H9 (cell line): ENCODE measurements around the gene SMIM23. TPM values are rescaled to one million over a fixed set of nuclear protein-coding genes. Genes with fewer than 3 reads are reported as not detected.

ENCODE experiments used
- DNase-seq: peaks from one replicate; pipeline ENCODE4 v3.0.0-alpha.2; 2017
- H2AFZ ChIP-seq: one replicate; pipeline ENCODE4 v1.6.1; 2013; ENCODE audit warnings: mild to moderate bottlenecking, low read length, control low read depth, moderate library complexity
- H2AK5ac ChIP-seq: 2 replicates; pipeline ENCODE4 v1.6.1; 2013; ENCODE audit warnings: low read length, control low read depth, mixed read lengths; ENCODE audit not compliant: insufficient read length
- H2BK120ac ChIP-seq: one replicate; pipeline ENCODE4 v1.6.1; 2013; ENCODE audit warnings: low read depth, mild to moderate bottlenecking, low read length, control low read depth, inconsistent platforms; ENCODE audit not compliant: poor library complexity, severe bottlenecking
- H2BK12ac ChIP-seq: 2 replicates; pipeline ENCODE4 v1.6.1; 2013; ENCODE audit warnings: low read length, control low read depth, mixed read lengths, low read depth; ENCODE audit not compliant: insufficient read length
- H2BK15ac ChIP-seq: 2 replicates; pipeline ENCODE4 v1.6.1; 2013; ENCODE audit warnings: low read depth, low read length, control low read depth
- H2BK20ac ChIP-seq: one replicate; pipeline ENCODE4 v1.6.1; 2013; ENCODE audit warnings: low read depth, mild to moderate bottlenecking, low read length, control low read depth, inconsistent platforms; ENCODE audit not compliant: poor library complexity, severe bottlenecking
- H2BK5ac ChIP-seq: 2 replicates; pipeline ENCODE4 v1.6.1; 2013; ENCODE audit warnings: low read length, control low read depth, mixed read lengths; ENCODE audit not compliant: insufficient read length
- H3K14ac ChIP-seq: 2 replicates; pipeline ENCODE4 v1.6.1; 2013; ENCODE audit warnings: low read length, control low read depth; ENCODE audit not compliant: insufficient read depth
- H3K18ac ChIP-seq: 2 replicates; pipeline ENCODE4 v1.6.1; 2013; ENCODE audit warnings: low read depth, mild to moderate bottlenecking, mixed read lengths, low read length, control low read depth; ENCODE audit not compliant: insufficient read length
- H3K23ac ChIP-seq: 2 replicates; pipeline ENCODE4 v1.6.1; 2013; ENCODE audit warnings: low read length, control low read depth, mixed read lengths, low read depth; ENCODE audit not compliant: insufficient read length
- H3K23me2 ChIP-seq: 2 replicates; pipeline ENCODE4 v1.6.1; 2013; ENCODE audit warnings: low read depth, mild to moderate bottlenecking, mixed read lengths, low read length, control low read depth; ENCODE audit not compliant: insufficient read length, poor library complexity, severe bottlenecking
- H3K27ac ChIP-seq: 2 replicates; pipeline ENCODE4 v1.5.1; 2013; ENCODE audit warnings: low read length, control low read depth, mixed read lengths, low read depth; ENCODE audit not compliant: insufficient read length
- H3K27me3 ChIP-seq: 2 replicates; pipeline ENCODE4 v1.6.1; 2013; ENCODE audit warnings: low read length, control low read depth, inconsistent platforms; ENCODE audit not compliant: insufficient read depth
- H3K4ac ChIP-seq: 2 replicates; pipeline ENCODE4 v1.6.1; 2013; ENCODE audit warnings: low read depth, mild to moderate bottlenecking, control low read depth, inconsistent platforms, low read length, moderate library complexity
- H3K4me1 ChIP-seq: 2 replicates; pipeline ENCODE4 v1.6.1; 2013; ENCODE audit warnings: low read length, control low read depth, inconsistent platforms; ENCODE audit not compliant: insufficient read depth
- H3K4me2 ChIP-seq: 2 replicates; pipeline ENCODE4 v1.6.1; 2013; ENCODE audit warnings: low read length, control low read depth, mixed read lengths; ENCODE audit not compliant: insufficient read length, insufficient read depth
- H3K56ac ChIP-seq: 2 replicates; pipeline ENCODE4 v1.6.1; 2013; ENCODE audit warnings: low read depth, mild to moderate bottlenecking, mixed read lengths, low read length, control low read depth; ENCODE audit not compliant: insufficient read length
- H3K79me1 ChIP-seq: 2 replicates; pipeline ENCODE4 v1.6.1; 2013; ENCODE audit warnings: low read depth, mild to moderate bottlenecking, moderate library complexity, low read length, control low read depth, inconsistent platforms; ENCODE audit not compliant: insufficient read depth, poor library complexity, severe bottlenecking
- H3K79me2 ChIP-seq: 2 replicates; pipeline ENCODE4 v1.6.1; 2013; ENCODE audit warnings: low read length, control low read depth, inconsistent platforms; ENCODE audit not compliant: insufficient read depth
- H3K9ac ChIP-seq: 2 replicates; pipeline ENCODE4 v1.6.1; 2013; ENCODE audit warnings: low read length, control low read depth, mixed read lengths; ENCODE audit not compliant: insufficient read length; ENCODE audit errors: extremely low read depth
- H3K9me3 ChIP-seq: one replicate; pipeline ENCODE4 v1.6.1; 2013; ENCODE audit warnings: low read depth, low read length, inconsistent platforms; ENCODE audit not compliant: control insufficient read depth
- H3T11ph ChIP-seq: one replicate; pipeline ENCODE4 v1.6.1; 2013; ENCODE audit warnings: mild to moderate bottlenecking, low read length, control low read depth, inconsistent platforms
- H4K20me1 ChIP-seq: one replicate; pipeline ENCODE4 v1.6.1; 2013; ENCODE audit not compliant: control insufficient read depth, insufficient read length, insufficient read depth
- H4K5ac ChIP-seq: 2 replicates; pipeline ENCODE4 v1.6.1; 2013; ENCODE audit warnings: low read depth, mild to moderate bottlenecking, mixed read lengths, low read length, control low read depth; ENCODE audit not compliant: insufficient read length
- H4K8ac ChIP-seq: replicated peaks from 2 replicates; pipeline ENCODE4 v1.6.1; 2013; ENCODE audit warnings: low read length, control low read depth, mixed read lengths, low read depth; ENCODE audit not compliant: insufficient read length
- H4K91ac ChIP-seq: 2 replicates; pipeline ENCODE4 v1.6.1; 2013; ENCODE audit warnings: low read depth, mild to moderate bottlenecking, moderate library complexity, mixed read lengths, low read length, control low read depth; ENCODE audit not compliant: insufficient read length
- H3K27ac Mint-ChIP-seq, 3 experiments: 2 replicates in 2 of 3; 3 replicates in 1 of 3; pipeline ENCODE4 v1.8.0; 2020 to 2021; ENCODE audit warnings: mixed read lengths in 3 of 3, mild to moderate bottlenecking in 1 of 3, moderate library complexity in 1 of 3
- H3K27me3 Mint-ChIP-seq: 2 replicates; pipeline ENCODE4 v1.8.0; 2021; ENCODE audit warnings: low read depth, mild to moderate bottlenecking, moderate library complexity, mixed read lengths
- H3K36me3 Mint-ChIP-seq, 3 experiments: 2 replicates in 2 of 3; 3 replicates in 1 of 3; pipeline ENCODE4 v1.8.0; 2020 to 2021; ENCODE audit warnings: low read depth in 3 of 3, mixed read lengths in 3 of 3; ENCODE audit not compliant: insufficient read depth in 1 of 3
- H3K4me1 Mint-ChIP-seq, 2 experiments: 2 replicates each; pipeline ENCODE4 v1.8.0; 2020; ENCODE audit warnings: mixed read lengths in 2 of 2
- H3K4me3 Mint-ChIP-seq, 2 experiments: 2 replicates in 1 of 2; 3 replicates in 1 of 2; pipeline ENCODE4 v1.8.0; 2020 to 2021; ENCODE audit warnings: mild to moderate bottlenecking in 2 of 2, mixed read lengths in 2 of 2, moderate library complexity in 1 of 2
- H3K9me3 Mint-ChIP-seq, 2 experiments: 2 replicates in 1 of 2; 3 replicates in 1 of 2; pipeline ENCODE4 v1.8.0; 2020; ENCODE audit warnings: mild to moderate bottlenecking in 2 of 2, mixed read lengths in 2 of 2, moderate library complexity in 1 of 2
- CTCF ChIP-seq: fragments of 200-600 bp; sonication (generic); conservative IDR thresholded peaks from 3 replicates; pipeline ENCODE4 v1.8.0; 2021; ENCODE audit warnings: antibody characterized with exemption, mild to moderate bottlenecking
- WGBS: extraction: QIAGEN DNeasy Blood & Tissue Kit; methylation state at CpG from one replicate; pipeline ENCODE4 v1.1.7; 2013; ENCODE audit warnings: missing lambda C conversion rate, low lambda C conversion rate, mixed read lengths; ENCODE audit not compliant: insufficient read length; ENCODE audit errors: extremely low coverage; 5-methylcytosine and 5-hydroxymethylcytosine counted together
- total RNA-seq: library from RNA; stranded (reverse); gene quantifications from 2 replicates; pipeline ENCODE4 v1.2.1, GENCODE V29; 2021

Gene SMIM23
- total RNA-seq, 1 experiment from 2014 or later = not detected

- no peaks in the 10 kb centered on the region for H3K23me2 ChIP-seq
- H4K91ac ChIP-seq = no peak overlapping the region
- no peaks in the 10 kb centered on the region for H3K9me3 ChIP-seq
- H3K79me2 ChIP-seq = no peaks in the 10 kb centered on the region
- DNase-seq = no peak
- H2BK120ac ChIP-seq = no peak overlapping the region
- no CpG with 5 or more reads among the region's 12 CpGs for WGBS
- no peak overlapping the region for H2AFZ ChIP-seq
- H3K27ac Mint-ChIP-seq = no peak overlapping the region
- no peak overlapping the region for H3K27ac ChIP-seq
- H3K23ac ChIP-seq = no peak overlapping the region
- no peak overlapping the region for H2BK20ac ChIP-seq
- H4K20me1 ChIP-seq = no peaks in the 10 kb centered on the region
- H3K4me2 ChIP-seq = no peak overlapping the region
- peaks cover 5% of the 10 kb centered on the region for H3K4me1 ChIP-seq
- H3T11ph ChIP-seq = no peak overlapping the region
- H3K79me1 ChIP-seq = no peaks in the 10 kb centered on the region
- H3K56ac ChIP-seq = no peak overlapping the region
- H3K9ac ChIP-seq = no peak overlapping the region
- no peak overlapping the region for H2BK5ac ChIP-seq
- no peak overlapping the region for H2BK15ac ChIP-seq
- no peak overlapping the region for H3K4me3 Mint-ChIP-seq
- H3K9me3 Mint-ChIP-seq = peaks cover 0 to 4% of the 10 kb centered on the region in 2 experiments; a peak in 4 of 5 replicates
- peaks cover 12 to 37% of the 10 kb centered on the region in 2 experiments for H3K4me1 Mint-ChIP-seq
- H3K27me3 Mint-ChIP-seq = no peaks in the 10 kb centered on the region; the same call in none of the 2 replicates
- no peak overlapping the region for H2AK5ac ChIP-seq
- no peak overlapping the region for H4K8ac ChIP-seq
- peaks cover 0 to 8% (median 4%) of the 10 kb centered on the region in 3 experiments; a peak in 2 of 7 replicates for H3K36me3 Mint-ChIP-seq
- H3K27me3 ChIP-seq = no peaks in the 10 kb centered on the region
- no peak overlapping the region for H3K18ac ChIP-seq
- no peak overlapping the region for H3K4ac ChIP-seq
- H4K5ac ChIP-seq = no peak overlapping the region
- H3K14ac ChIP-seq = no peak overlapping the region
- H2BK12ac ChIP-seq = no peak overlapping the region
- no peak for TF ChIP-seq CTCF
These were observed 52.4 kb downstream of the SMIM23 start for GRCh38 chr5:171838066-171838465.
